Fibroblast of peridontal ligament (primary cell): ENCODE results near the gene CDCA8.
"Not testable (repeated sequence)": the region's sequence is repeated elsewhere in the genome, so short reads cannot be mapped to it uniquely, and the experiment has no call there.

Source experiments
- DNase-seq: peaks from one replicate; pipeline ENCODE4 v3.0.0-alpha.2; 2010; ENCODE audit errors: extremely low read depth

Gene CDCA8

DNA sequence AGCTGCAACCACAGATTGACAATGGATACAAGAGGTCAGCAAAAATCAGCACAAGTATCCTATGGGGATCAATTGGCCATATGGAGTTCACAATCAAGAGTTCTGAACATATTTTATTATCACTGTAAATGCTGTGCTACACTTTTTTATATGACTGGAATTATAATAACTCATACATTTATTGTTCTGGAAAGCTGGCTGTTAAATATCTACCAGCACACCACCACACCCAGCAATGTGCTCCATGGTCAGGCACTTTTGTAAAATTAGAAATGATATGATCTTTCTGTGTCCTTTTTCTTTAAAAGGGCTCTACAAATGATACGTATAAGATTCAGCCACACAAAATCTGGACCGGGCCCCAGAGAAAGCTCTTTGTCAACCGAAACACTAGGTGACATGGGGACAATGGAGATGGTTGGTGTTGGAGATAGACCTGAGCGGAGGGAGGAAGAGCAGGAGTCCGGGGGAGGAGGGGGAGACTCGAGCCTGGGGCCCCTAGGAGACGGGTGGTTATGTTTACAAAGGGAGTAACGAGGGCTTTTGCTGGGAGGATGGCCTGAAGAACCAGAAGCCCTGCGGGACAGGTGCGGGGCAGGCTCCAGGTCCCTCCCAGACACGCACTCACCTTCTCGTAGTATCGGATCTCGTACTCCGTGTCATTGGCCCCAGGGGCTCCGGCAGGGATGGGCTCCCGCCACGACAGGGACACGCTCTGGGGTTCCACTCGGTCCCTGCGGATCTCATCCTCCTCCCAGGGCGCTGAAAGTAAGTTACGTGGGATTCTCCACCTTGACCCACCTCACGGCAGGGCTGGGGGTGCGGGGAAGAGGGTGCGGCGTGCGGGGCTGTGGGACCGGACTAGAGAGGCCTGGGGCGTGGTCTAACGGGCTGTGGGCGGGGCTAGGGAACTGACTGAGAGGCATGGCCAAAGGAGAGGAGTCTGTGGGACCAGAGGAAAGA lies 42.6 kb downstream of the CDCA8 start:
- DNase-seq, result no peak

DNA sequence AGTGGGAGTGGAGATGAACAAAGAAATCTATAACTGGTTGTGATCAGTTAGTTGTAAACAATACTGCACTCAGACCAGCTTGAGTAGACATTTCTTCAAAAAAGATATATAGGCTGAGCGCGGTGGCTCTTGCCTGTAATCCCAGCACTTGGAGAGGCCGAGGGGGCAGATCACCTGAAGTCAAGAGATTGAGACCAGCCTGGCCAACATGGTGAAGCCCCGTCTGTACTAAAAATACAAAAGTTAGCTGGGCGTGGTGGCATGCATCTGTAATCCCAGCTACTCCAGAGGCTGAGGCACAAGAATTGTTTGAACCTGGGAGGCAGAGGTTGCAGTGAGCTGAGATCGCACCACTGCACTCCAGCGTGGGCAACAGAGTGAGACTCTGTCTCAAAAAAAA lies 45.7 kb downstream of the CDCA8 start:
- DNase-seq, result not testable (repeated sequence)

DNA sequence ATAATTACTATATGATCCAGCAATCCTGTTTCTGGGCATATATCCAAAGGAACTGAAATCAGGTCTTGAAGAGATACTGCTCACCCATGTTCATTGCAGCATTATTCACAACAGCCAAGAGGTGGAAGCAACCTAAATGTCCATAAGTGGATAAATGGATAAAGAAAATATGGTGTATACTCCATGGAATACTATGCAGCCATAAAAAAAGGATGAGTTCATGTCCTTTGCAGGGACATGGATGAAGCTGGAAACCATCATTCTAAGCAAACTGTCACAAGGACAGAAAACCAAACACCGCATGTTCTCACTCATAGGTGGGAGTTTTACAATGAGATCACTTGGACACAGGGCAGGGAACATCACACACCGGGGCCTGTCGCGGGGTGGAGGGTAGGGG lies 46.3 kb downstream of the CDCA8 start:
- DNase-seq, result not testable (repeated sequence)

DNA sequence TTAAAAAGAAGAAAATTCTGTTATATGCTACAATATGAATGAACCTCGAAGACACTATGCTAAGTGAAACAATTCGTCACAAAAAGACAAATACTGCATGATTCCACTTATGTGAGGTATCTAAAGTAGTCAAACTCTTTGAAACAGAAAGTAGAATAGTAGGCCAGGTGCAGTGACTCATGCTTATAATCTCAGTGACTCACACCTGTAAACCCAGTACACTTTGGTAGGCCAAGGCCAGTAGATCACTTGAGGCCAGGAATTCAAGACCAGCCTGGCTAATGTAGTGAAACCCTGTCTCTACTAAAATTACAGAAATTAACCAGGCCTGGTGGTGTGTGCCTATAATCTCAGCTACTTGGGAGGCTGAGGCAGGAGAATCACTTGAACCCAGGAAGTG lies 46.9 kb downstream of the CDCA8 start:
- no peak for DNase-seq

DNA sequence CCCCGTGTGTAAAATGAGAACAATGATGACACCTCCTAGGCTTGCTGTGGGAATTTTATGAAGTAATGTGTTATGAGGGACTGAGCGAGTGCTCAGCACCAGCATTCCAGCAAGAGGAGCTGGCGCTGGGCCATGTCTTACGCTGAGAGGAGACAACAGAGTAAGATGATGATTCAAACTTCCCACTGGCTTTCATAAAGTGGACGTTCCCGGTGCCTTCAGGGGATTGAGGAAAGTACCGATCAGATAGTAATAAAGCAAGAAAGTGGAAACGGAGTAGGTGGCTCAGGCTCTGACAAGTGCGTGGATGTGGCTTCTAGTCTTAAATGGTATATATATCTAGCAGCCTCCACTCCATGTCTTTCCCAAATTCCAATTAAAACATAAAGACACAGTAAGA lies 48.8 kb downstream of the CDCA8 start:
- DNase-seq, result no peak

DNA sequence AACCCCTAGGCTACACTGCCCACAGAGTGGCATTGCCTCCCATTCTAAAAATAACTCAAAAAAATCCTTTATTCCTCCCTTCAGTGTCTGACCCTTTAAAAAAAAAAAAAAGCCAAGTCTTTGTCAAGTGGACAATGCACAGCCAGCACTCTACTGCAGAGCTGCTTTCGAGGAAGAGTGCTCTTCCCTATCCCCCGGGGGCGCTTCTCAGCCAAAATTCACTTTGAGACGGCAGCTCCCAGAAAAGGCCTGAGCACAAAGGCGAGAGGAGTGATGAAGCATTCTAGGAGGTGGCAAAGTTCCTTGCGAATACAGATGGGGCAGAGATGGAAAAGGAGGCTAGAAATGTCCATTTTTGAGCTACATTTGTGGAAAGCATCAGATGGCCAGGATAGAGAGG lies 49.3 kb downstream of the CDCA8 start:
- no peak for DNase-seq

DNA sequence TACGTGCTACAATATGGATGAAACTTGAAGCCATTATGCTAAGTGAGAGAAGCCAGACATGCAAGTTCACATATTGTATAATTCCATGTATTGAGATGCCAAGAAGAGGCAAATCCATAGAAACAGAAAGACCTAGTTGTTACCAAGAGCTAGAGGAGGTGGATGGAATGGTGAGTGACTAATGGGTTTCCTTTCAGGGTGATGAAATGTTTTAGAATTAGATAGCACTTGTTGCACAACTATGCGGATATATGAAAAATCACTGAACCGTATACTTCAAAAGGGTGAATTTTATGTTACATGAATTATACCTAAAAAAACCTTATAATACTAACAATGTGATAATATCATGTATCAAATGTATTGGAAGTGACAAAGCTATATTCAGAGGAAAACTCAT lies 54.5 kb downstream of the CDCA8 start:
- no peak for DNase-seq

DNA sequence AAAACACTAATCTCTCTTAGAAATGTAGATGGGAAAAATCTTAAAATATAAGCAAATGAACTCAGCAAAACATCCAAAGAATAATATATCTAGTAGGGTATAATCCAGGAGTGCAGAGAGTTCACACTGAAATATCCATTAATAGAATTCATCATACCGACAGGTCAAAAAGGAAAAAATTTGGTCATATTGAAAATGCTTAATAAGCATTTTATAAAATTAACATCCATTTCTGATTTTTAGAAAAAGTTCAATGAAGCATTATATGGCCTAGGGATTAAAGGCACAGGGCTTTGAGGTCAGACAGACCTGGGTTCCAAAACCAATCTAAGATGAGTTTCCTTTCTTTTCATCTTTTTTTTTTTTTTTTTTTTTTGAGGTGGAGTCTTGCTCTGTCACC lies 56.2 kb downstream of the CDCA8 start:
- DNase-seq, result no peak

DNA sequence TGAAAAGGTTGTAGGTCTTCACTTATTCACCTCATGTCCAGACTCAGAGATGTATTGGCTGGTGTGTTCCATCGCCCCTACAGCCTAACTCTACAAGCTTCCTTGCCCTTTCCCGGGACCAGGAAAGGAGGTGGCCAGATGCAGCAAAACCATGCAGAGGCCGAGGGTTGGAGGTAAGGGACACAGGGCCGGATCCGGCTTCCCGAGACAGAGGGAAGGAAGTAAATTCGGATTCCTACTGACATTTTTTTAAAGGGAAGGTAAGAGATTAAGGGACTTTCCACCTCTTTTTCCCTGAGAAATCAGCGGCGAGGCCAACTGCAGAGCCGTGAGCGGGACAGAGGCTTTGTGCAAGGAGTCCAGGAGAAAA lies 59.9 kb downstream of the CDCA8 start:
- no peak for DNase-seq

DNA sequence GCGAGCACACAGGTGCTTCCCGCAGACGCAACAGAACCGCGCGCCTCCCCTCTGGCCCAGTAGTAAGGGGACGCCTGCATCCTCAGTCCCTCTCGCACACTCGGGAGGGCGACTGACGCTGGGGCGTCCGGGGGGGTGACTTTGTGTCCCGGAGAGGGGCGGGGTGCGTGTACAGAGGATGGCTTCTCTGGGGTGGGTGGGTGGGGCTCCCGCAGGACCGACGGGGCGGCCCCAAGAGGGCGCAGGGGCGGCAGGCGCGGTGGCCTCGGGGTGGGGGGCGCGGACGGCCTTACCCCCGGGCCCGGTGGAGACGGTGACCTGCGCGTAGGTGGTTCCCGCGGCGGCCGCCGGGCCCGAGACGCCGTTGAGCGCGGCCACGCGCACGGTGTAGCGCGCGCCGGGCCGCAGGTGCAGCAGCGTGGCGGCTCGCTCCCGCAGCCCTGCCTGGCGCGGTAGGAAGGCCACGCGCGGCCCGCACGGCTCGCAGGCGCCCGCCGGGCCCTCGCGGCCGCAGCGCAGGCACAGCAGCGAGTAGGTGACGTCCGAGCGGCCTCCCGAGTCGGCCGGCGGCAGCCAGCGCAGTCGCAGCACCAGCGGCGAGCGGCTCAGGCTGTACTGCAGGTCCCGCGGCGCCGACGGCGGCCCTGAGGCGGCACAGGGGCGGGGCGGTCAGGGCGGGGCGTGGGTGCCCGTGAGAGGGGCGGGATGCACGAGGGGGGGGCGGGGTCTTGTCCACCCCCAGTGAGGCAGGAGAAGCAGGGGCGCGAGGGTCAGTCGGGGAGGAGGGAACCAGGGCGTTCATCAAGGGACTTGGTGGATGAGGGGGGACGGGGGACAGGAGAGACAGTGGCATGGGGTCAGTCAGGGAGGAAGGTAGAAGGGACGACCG lies 60.5 kb downstream of the CDCA8 start:
- DNase-seq, result no peak

DNA sequence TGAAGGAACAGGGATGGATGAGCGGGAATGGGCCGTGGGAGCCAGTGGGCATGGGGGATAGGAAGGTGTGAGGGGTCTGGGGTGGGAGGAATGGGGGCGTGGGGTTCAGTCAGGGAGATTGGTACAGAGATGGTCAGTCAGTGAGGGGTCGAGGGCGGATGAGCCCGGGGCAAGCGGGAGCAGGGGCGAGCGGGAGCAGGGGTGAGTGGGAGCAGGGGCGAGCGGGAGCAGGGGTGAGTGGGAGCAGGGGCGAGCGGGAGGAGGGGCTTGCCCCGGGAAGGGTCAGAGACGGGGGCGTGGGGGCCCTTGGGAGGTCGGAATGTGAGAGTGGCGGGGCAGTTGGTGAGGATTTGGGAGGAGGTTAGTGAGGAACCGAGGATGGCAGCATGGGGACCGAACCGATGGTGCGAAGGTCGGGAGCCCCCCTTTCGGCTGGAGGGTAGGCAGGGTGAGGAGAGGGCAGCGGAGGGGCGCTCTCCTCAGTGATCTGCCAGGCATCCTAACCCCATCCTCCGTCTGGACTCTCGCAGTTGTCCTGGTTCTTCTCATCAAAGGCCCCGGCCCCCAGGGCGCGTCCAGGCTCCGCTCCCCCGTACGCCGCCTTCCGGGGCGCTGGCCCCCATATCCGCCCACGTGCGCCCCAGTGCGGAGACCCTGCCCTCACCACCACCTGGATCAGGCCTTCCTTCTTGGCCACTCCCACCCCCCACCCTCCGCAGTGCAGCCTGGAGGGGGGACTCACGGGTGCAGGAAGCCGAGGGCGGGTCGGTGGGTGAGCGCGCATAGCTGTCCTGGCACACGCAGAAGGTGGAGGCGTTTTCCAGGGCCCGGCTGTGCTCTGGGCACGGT lies 61.4 kb downstream of the CDCA8 start:
- no peak for DNase-seq

DNA sequence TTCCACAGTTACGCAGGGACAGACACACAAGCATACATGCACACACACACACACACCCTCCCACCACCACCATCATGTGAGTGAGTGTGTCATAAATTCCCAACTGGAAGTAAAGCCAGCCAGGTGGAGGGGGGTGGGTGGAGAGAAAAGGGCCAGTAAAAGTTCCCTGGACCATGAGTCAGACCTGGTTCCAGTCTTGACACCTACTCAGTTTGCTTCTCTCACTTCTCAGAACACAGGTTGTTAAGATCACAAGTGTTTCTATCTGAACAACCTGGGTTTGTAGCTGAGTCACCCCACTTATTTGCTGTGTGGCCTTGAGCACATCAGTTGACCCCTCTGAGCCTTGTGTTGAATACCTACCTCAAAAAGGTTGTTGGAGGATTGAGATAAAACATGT lies 63.0 kb downstream of the CDCA8 start:
- DNase-seq, result no peak

DNA sequence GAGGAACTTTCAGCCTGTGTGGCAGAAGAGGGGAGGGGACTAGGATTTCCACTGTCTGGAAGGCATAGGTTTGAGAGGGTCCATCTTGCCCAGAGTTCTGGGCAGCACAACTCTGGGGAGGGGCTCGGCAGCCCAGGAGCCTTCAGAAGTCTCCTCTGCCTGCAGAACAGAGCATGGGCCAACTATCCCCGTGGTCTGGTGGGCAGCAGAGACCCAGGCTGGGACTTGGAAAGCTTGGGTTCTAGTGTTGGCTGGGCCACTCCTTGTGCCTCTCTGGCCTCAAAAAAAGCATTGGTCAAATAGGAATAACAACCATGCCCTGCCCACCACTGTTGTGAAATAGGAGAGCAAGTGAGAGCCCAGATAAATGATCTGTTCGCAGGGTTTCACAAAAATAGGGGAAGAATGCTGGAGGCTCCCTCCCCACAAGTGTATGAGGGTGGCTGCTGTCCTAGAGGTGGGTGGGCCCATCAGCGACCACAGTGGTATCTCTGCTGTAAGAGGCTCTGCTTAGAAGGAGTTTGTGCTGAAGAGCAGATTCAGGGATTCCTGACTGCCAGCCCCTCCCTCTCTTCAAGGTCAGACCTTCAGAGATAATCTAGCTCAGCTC lies 63.7 kb downstream of the CDCA8 start:
- DNase-seq, result no peak
